Body of pancreas (tissue), 4 donors: ENCODE measurements around the gene GNPAT. TPM values are rescaled to one million over a fixed set of nuclear protein-coding genes. Genes with fewer than 3 reads are reported as not detected.

Source experiments
- ATAC-seq: fragments of 150-250 bp; one replicate; pipeline ENCODE4 v1.9.1; 2016
- DNase-seq, 4 donors: peaks; one replicate each; pipeline ENCODE4 v3.0.0-alpha.2; 2019
- H3K27ac ChIP-seq, 4 donors: fragments of 200-600 bp; sonication (generic); 1 replicate in 3 of 4; 2 replicates in 1 of 4; pipeline versions ENCODE4 v1.5.1 to v1.6.1; 2016 to 2019; ENCODE audit warnings: mild to moderate bottlenecking in 1 of 4, mixed read lengths in 1 of 4, moderate library complexity in 1 of 4
- H3K27me3 ChIP-seq, 2 donors: fragments of 200-600 bp; sonication (generic); one replicate each; pipeline ENCODE4 v1.6.0; 2016; ENCODE audit warnings: mild to moderate bottlenecking in 1 of 2
- H3K36me3 ChIP-seq, 2 donors: fragments of 200-600 bp; sonication (generic); replicated peaks in 1 of 2; 2 replicates each; pipeline ENCODE4 v1.5.1; 2016; ENCODE audit warnings: low read depth in 2 of 2; ENCODE audit not compliant: insufficient read depth in 1 of 2
- H3K4me1 ChIP-seq: fragments of 200-600 bp; sonication (generic); one replicate; pipeline ENCODE4 v1.6.0; 2016
- H3K4me3 ChIP-seq, 2 donors: fragments of 200-600 bp; sonication (generic); 1 replicate in 1 of 2; 2 replicates in 1 of 2; pipeline ENCODE4 v1.5.1; 2016 to 2019
- H3K9me3 ChIP-seq, 3 donors: fragments of 200-600 bp; sonication (generic); 1 replicate in 2 of 3; 2 replicates in 1 of 3; pipeline ENCODE4 v1.5.1; 2016
- POLR2A ChIP-seq, 3 donors: fragments of 450-650 bp; IDR thresholded peaks; one replicate each; pipeline ENCODE4 v1.6.1; 2016; ENCODE audit warnings: antibody characterized with exemption in 3 of 3, mild to moderate bottlenecking in 2 of 3
- WGBS, 2 donors: methylation state at CpG; one replicate each; pipeline ENCODE4 v1.1.5; 2017; 5-methylcytosine and 5-hydroxymethylcytosine counted together
- intact Hi-C: fragments of 100-400 bp; cut with DNase I; formaldehyde crosslinking; loops from one replicate; pipeline ENCODE4 v1.15.1; 2023
- total RNA-seq, 2 donors: library from RNA; depleted of rRNA; stranded (reverse); fragments of >200 nt; gene quantifications; one replicate each; pipeline ENCODE4 v1.1.0, GENCODE V29; 2016
- TF ChIP-seq, protein P1 (sequence below), 7 experiments: fragments of 450-650 bp in 4 of 7; fragments of 200-600 bp in 3 of 7; sonication (generic) in 3 of 7; IDR thresholded peaks; one replicate each; pipeline ENCODE4 v1.5.1; 2016 to 2019; ENCODE audit warnings: antibody characterized with exemption in 7 of 7

Gene GNPAT
- total RNA-seq, 2 donors from 2014 or later: 18.1 to 27.0 TPM

DNA sequence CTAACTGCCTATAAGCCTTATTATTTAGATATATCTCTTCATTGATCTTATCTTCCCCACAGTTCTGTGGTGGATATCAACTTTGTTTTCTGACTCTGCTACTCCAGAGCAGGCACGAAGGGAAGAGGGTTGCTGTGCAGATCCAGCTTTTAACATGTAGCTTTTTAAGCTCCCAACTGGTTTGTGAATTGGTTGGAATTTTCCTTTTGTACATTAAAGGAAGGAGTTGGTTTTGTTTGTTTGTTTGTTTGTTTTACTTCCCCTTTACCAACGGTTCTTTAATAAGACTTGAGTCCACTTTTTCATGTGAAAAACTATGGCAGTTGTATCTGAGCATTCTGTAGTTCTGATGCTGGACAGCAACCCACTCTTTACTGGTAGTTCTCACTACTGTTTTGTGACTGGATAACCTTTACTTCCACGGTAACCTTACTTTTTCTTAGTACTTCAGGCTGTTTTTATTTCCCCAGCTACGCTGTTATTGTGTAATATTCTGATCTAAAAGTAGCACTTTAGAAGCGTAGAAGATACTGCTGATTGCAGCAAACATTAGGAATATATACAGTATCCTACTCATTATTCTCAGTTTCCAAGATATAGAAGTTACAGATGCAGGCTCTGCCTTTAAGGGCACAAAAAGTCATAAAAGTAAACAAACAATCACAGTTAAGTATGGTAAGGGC, 1.6 kb downstream of the GNPAT start:
- no peak overlapping the region for H3K4me3 ChIP-seq

DNA sequence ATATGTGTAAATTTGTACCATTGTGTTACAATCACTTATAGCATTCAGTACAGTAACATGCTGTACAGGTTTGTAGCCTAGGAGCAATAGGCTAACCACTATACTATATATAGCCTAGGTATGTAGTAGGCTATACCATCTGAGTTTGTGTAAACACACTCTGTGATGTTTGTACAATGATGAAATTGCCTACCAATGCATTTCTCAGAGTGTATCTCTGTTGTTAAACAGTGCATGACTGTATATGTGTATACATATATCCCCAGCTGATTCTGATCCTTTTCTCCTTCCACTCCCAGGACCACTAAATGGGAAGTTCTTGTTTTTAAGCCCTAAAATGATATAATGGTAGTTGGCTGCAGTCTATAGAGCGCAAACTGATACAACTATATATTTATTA, 7.8 kb downstream of the GNPAT start:
- Histone ChIP-seq H3K4me1 (no peaks in the 10 kb centered on the region), H3K27me3 (no peaks in the 10 kb centered on the region), H3K4me3 (no peak overlapping the region), H3K27ac (no peak overlapping the region), H3K36me3 (peaks cover 0 to 9% of the 10 kb centered on the region in 2 donors), H3K9me3 (no peaks in the 10 kb centered on the region)
- ATAC-seq (no peak), DNase-seq (no peak)
- WGBS, 2 donors: 95 to 100% methylated on average over 1 of the region's 1 CpG
- TF ChIP-seq, protein P1, sequence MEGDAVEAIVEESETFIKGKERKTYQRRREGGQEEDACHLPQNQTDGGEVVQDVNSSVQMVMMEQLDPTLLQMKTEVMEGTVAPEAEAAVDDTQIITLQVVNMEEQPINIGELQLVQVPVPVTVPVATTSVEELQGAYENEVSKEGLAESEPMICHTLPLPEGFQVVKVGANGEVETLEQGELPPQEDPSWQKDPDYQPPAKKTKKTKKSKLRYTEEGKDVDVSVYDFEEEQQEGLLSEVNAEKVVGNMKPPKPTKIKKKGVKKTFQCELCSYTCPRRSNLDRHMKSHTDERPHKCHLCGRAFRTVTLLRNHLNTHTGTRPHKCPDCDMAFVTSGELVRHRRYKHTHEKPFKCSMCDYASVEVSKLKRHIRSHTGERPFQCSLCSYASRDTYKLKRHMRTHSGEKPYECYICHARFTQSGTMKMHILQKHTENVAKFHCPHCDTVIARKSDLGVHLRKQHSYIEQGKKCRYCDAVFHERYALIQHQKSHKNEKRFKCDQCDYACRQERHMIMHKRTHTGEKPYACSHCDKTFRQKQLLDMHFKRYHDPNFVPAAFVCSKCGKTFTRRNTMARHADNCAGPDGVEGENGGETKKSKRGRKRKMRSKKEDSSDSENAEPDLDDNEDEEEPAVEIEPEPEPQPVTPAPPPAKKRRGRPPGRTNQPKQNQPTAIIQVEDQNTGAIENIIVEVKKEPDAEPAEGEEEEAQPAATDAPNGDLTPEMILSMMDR (IDR thresholded peaks at IDR 0.05): no peak
- no peak for TF ChIP-seq POLR2A (IDR thresholded peaks at IDR 0.05)
- intact Hi-C loops: no loop called here

More for the DNA sequence above, 1.6 kb downstream of the GNPAT start:
- ATAC-seq (no peak), DNase-seq (no peak)
- no peaks in the 10 kb centered on the region for H3K9me3 ChIP-seq
- no peaks in the 10 kb centered on the region for H3K27me3 ChIP-seq
- no peaks in the 10 kb centered on the region for H3K36me3 ChIP-seq
- no peak for TF ChIP-seq POLR2A (IDR thresholded peaks at IDR 0.05)
- TF ChIP-seq, protein P1 (IDR thresholded peaks at IDR 0.05): no peak
- H3K27ac ChIP-seq: no peak overlapping the region
- H3K4me1 ChIP-seq: peaks cover 42% of the 10 kb centered on the region
- WGBS, 2 donors: 32 to 43% methylated on average over 5 of the region's 5 CpGs
- intact Hi-C loops: no loop called here

DNA sequence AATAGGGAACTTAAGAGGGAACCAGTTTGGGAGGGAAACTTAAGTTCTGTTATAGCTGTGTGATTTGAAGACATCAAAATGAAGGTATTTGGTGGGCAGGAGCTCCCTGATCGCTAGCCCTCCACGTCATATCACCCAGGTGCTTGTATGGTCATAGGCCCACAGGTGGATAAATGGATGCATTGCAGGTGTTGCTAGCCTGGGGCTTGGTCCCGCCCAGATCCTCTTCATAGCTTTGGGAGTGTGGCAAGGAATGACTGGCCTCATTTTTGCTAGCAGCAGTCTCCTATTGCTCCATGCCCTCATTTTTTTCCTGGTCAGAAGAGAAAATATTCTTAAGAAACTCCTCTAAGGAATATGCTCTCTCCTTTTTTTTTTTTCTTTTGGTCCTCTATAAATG, 11.3 kb downstream of the GNPAT start:
- Histone ChIP-seq H3K36me3 (peaks cover 0 to 11% of the 10 kb centered on the region in 2 donors), H3K27me3 (no peaks in the 10 kb centered on the region), H3K4me3 (no peak overlapping the region), H3K27ac (no peak overlapping the region), H3K4me1 (no peaks in the 10 kb centered on the region), H3K9me3 (no peaks in the 10 kb centered on the region)
- intact Hi-C loops: no loop called here
- DNase-seq: no peak
- no peak for TF ChIP-seq POLR2A (IDR thresholded peaks at IDR 0.05)
- TF ChIP-seq, protein P1 (IDR thresholded peaks at IDR 0.05): no peak
- 85 to 87% methylated on average over 3 of the region's 3 CpGs for WGBS, 2 donors
- ATAC-seq: no peak

DNA sequence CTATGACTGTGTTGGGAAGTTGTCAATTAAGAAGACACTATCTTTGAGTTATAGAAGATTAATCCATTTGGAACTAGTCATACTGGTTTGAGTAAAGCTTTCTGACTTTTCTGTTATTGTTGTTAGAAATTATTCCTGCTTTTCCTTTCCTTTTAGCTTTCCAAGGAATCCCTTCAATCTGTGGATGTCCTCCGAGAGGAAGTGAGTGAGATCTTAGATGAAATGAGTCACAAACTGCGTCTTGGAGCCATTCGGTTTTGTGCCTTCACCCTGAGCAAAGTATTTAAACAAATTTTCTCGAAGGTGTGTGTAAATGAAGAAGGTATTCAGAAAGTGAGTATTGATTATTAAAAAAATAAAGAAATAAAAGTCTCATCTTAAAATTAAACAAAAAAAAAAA, 19.3 kb downstream of the GNPAT start:
- WGBS, 2 donors: 79 to 82% methylated on average over 4 of the region's 4 CpGs
- no peaks in the 10 kb centered on the region for H3K9me3 ChIP-seq
- H3K4me1 ChIP-seq: no peaks in the 10 kb centered on the region
- H3K36me3 ChIP-seq: peaks cover 5 to 22% of the 10 kb centered on the region in 2 donors
- H3K4me3 ChIP-seq: no peak overlapping the region
- no peak overlapping the region for H3K27ac ChIP-seq
- H3K27me3 ChIP-seq: no peaks in the 10 kb centered on the region
- intact Hi-C loops: no loop called here
- TF ChIP-seq, protein P1 (IDR thresholded peaks at IDR 0.05): no peak
- TF ChIP-seq POLR2A (IDR thresholded peaks at IDR 0.05): no peak
- DNase-seq (no peak), ATAC-seq (no peak)

DNA sequence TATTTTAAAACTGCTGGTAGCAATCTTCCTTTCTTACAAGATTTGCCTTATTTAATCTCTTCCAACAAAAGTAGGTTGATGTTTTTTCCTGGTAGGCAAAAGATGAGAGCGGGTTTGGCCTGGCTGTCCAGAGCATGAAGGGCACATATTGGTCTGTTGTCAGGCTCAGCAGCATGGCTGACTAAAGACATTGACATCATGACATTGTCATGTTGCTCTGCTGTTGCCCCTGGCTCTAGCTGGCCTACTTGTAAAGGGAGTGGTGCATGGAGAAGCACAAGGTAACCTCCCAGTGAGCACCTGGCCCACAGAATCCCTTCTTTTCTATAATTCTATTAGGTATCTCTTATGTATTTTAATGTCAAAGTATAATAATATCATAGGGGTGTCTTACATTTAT, 23.6 kb downstream of the GNPAT start:
- H3K9me3 ChIP-seq: no peaks in the 10 kb centered on the region
- DNase-seq (no peak), ATAC-seq (no peak)
- intact Hi-C loops: no loop called here
- H3K36me3 ChIP-seq: peaks cover 16 to 30% of the 10 kb centered on the region in 2 donors
- H3K4me1 ChIP-seq: no peaks in the 10 kb centered on the region
- 96 to 100% methylated on average over 1 of the region's 1 CpG for WGBS, 2 donors
- no peak overlapping the region for H3K4me3 ChIP-seq
- TF ChIP-seq, protein P1 (IDR thresholded peaks at IDR 0.05): no peak
- TF ChIP-seq POLR2A (IDR thresholded peaks at IDR 0.05): no peak
- no peaks in the 10 kb centered on the region for H3K27me3 ChIP-seq
- H3K27ac ChIP-seq: no peak overlapping the region
